NCI-H1105 (cell line): Measurements from ENCODE around the gene IL12RB1.
"Not testable (repeated sequence)": the region's sequence is repeated elsewhere in the genome, so short reads cannot be mapped to it uniquely, and the experiment has no call there.

Experiments used
- DNase-seq: peaks from one replicate; lab custom pipeline; 2025; lab: John Stamatoyannopoulos, UW

The IL12RB1 gene

DNA sequence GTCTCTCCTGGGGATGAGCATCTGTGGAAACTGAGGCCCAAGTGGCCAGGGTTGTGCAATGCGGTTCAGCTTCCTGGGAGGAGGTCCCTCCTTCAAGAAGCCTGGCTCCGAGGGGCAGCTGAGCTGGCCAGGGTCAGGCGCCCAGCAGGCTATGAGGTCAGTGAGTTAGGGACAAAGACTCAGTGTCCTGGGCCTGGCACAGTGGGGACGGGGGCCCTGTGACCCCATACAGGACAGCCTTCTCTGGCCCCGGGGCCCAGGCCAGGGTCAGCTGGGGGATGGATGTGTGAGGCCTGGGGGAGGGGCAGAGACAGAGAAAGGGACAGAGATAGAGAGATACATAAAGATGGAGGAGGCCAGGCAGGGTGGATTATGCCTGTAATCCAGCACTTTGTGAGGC, 3.0 kb upstream of the IL12RB1 start:
- DNase-seq, result no peak

DNA sequence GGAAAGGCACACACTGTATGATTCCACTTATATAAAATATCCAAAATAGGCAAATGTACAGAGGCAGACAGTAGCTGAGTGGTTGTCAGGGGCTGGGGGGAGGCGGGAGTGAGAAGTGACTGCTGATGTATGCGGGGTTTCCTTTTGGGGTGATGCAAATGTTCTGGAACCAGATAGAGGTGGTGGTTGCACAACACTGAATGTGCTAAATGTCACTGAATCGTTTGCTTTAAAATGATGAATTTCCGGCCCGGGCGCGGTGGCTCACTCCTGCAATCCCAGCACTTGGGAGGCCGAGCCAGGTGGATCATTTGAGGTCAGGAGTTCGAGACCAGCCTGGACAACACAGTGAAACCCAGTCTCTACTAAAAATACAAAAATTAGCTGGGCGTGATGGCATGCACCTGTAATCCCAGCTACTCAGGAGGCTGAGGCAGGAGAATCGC, 2.4 kb upstream of the IL12RB1 start:
- not testable (repeated sequence) for DNase-seq

DNA sequence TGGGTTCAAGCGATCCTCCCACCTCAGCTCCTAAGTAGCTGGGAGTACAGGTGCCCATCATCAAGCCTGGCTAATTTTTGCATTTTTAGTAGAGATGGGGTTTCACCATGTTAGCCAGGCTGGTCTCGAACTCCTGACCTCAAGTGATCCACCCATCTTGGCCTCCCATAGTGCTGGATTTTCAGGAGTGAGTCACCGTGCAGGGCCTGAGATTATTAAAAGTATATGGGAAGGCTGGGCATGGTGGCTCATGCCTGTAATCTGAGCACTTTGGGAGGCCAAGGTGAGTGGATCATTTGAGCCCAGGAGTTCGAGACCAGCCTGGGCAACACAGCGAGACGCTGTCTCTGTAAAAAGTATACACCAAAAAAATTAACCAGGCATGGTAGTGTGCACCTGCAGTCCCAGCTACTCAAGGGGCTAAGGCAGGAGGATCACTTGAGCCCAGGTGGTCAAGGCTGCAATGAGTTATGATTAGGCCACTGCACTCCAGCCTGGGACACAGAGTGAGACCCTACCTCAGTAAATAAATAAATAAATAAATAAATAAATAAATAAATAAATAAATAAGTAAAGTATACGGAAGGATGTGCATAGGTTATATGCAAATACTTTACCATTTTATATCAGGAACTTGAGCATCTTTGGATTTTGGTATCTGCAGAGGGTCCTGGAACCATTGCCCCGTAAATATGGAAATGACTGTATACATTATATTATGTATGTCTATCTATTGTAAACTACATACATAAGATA, 854 bp downstream of the IL12RB1 start:
- no peak for DNase-seq

DNA sequence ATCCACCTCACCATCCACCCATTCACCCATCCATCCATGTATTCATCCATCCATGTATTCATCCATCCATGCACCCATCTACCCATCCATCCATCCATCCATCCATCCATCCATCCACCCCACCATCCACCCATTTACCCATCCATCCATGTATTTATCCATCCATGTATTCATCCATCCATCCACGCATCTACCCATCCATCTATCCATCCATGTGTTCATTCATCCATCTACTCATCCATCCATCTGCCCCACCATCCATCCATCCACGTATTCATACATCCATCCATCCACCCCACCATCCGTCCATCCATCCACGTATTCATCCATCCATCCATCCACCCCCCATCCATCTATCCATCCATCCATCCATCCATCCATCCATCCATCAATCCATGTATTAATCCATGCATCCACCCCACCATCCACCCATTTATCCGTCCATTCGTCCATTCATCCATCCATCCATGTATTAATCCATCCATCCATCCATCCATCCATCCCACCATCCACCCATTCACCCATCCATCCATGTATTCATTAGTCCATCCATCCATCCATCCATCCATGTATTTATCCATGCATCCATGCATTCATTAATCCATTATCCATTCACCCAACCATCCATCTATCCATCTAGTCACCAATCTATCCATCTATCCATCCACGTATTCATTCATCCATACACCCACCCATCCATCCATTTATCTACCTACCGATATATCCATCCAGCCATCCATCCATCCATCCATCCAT, 2.6 kb downstream of the IL12RB1 start:
- no peak for DNase-seq

DNA sequence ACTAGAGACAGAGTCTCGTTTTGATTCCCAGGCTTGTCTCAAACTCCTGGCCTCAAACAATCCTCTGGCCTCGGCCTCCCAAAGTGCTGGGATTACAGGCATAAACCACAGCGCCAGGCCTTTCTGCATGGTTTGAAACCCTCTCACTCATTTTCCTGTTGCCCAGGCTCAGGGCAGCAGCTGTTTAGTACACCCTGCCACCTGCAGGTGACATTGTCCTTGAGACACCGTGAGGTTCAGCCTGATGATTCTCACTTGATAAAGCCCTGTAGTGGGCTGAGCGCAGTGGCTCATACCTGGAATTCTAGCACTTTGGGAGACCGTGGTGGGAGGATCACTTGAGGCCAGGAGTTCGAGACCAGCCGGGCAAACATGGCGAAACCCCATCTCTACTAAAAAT, 12.5 kb downstream of the IL12RB1 start:
- DNase-seq, result no peak

DNA sequence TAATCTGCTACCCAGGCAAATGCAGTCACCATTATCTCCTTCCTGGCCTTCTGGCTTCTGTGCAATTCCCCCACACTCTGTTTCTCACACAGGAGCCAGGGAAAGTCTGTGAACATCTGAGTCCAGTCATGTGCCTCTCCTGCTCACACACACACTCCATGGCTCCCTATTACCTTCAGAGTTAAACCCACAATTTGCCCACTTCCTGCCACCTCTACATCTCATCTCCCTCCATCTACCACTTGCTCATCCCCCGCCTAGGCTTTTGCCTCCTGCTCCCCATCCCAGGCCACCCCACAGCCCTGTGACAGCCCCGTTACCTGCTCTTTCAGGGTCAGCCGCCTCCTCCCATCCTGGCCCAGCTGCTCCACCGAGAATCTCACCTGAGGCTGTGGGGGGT, 13.5 kb downstream of the IL12RB1 start:
- DNase-seq, result no peak

DNA sequence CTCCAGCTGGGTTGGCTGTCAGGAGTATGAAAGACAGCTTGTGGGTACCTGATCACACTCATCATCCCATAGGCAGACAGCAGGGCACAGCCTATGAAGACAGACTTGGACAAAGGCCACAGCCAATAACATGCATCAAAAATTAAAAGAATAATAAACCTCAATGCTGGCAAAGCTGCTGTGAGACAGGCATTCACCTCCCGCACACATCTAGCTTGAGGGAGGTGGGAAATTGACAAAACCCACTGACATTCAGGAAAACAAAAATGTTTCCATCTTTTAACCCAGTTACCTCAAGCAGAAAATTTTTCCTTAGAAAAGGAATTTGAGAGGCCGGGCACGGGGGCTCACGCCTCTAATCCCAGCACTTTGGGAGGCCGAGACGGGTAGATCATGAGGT, 14.4 kb downstream of the IL12RB1 start:
- no peak for DNase-seq

DNA sequence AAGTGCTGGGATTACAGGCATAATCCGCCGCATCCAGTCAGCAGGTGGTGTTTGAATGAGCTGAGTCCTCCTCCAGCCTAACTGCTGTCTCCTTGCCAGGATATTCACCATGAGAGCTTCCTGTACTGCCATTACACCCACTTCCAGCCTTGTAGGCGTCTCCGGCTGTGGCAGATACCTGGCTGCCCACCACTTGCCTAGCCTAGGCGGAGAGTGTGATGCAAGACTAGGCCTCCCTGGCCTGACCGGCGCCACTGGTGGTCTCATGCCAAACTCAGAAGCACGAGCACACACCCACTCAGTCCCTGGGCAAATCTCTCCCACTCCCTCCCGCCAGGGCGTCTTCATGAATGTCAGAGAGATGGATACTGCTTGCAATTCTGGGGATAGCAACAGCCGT, 16.6 kb downstream of the IL12RB1 start:
- DNase-seq, result no peak

DNA sequence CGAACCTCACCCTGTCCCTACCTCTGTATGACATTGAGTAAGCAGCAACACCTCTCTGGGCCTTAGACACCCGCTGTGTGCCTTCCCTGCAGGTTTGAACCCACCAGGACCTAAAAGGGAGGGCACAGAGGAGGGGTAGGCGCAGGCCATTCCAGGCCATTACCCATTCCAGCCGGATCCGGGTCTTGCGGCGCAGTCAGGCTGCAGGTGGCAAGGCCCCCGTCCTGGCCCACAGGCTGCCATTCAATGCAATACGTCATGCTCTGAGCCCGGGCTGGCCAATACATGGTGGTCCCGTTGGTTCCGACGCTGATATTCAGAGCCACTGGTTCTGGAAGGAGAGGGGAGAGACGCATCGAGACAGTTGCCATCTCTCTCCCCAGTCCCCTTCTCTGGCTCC, 17.4 kb downstream of the IL12RB1 start:
- DNase-seq, result no peak

DNA sequence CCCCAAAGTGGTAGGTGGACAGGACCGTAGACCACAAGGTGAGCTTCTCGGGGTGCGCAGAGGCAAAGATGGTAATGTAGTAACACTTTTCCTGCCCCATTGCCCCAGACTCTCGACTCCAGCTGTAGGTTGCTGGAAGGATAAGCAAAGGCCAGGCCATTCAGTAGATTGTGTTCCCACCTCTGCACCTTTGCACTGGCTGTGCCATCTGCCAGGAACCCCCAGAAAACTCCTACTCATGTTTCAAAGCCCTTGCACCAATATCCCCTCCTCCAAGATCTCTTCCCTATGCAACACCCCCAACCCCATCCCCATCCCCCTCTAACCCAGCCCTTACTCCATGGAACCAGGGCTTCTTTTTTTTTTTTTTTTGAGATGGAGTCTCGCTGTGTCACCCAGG, 18.3 kb downstream of the IL12RB1 start:
- no peak for DNase-seq

DNA sequence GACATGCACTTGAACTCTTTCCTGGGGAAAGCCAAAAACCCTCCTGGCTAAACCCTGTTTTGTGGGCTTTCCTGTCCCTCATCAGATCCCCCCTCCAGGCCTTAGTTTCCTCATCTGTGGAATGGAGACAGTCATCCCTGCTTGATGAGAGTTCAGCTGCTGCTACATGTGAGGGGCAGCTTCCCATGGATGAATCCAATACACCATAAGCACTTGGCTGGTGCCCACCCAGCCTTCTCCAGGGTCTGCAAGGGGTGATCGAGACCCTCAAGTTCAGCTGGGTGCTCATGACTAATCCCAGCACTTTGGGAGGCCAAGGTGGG, 21.6 kb downstream of the IL12RB1 start:
- DNase-seq, result no peak

DNA sequence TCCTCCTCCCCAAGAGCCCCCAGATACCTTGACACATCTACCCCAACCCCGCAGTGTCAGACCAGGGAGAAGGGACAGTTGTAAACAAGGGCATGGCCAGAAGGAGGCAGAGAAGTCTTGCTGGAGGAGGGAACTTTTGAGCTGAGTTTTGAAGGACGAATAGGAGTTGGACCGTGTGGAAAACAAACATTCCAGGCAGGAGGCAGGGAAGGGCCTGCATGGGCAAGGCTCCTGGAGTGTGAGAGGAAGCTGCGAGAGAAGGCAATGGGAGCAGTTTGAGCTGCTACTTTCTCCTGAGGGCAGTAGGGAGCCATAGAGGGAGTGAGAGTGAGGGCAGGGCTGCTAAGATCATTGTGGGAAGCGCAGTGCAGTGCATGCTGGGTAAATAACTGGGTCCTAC, 23.3 kb downstream of the IL12RB1 start:
- no peak for DNase-seq

DNA sequence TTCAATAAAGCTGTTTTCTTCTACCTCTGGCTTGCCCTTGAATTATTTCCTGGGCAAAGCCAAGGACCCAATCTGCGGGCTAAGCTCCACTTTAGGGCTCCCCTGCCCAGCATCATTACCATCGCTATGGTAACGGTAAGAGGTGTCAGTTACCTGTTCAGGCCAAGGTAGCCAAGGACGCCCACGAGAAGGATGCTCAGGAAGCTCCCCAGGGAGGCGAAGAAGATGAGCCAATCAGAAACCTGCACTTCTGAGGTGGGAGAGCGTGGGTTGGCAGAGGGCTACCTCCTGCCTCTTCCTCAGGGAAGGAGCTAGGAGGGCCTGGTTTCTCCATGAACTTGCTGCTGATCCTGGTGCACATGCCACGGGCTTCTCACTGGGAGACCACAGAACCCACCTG, 24.7 kb downstream of the IL12RB1 start:
- DNase-seq, result peak; percentile 70

DNA sequence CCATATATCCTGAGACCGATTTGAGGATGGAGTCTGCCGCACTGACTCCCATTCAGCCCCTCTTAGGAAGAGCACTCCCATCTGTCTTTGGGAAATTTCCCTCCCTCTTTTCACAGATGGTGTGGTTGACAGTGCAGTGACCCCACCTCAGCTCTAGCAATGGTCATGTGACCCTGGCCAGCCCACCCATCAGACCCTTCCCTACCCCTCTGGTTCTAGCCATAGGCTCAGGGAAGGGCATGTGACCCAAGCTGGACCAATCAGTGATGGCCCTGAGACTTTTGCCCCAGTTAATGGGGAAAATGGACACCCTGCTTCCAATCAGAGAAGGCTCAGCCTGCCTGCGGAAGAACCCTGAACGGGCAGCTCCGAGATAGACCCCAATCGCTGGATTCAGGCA, 26.3 kb downstream of the IL12RB1 start:
- no peak for DNase-seq

DNA sequence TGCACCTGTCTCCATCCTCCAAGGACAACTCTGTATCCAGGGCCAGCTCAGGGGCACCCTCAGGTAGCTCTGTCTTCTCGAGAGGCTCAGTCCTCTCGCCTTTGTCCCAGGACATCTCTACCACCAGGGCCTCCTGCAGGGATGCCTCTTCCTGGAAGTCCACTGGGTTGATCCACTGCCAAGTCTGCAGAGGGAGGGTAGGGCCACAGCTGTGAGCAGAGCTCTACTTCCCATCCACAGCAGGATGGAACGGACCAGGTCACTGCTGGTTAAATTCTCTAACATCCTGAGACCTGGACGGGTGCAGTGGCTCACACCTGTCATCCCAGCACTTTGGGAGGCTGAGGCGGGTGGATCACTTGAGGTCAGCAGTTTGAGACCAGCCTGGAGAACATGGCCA, 26.8 kb downstream of the IL12RB1 start:
- no peak for DNase-seq

DNA sequence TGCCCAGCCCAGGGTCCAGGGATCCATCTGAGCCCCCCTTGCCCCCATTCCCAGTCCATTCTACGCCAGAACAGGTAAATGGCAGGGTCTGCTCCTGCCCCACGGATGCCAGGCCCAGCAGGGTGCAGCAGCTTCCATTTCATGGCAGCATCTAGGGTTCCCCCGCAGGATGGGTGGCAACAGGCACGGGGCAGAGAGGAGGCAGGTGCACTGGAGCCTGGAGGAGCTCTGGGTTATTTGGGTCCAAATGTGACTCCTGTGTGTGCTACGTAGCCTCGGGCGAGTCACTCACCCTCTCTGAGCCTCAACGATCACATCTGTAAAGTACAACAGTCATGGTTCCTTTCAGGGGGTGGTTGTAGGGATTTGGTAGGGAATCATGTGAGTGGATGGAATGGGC, 27.4 kb downstream of the IL12RB1 start:
- no peak for DNase-seq

DNA sequence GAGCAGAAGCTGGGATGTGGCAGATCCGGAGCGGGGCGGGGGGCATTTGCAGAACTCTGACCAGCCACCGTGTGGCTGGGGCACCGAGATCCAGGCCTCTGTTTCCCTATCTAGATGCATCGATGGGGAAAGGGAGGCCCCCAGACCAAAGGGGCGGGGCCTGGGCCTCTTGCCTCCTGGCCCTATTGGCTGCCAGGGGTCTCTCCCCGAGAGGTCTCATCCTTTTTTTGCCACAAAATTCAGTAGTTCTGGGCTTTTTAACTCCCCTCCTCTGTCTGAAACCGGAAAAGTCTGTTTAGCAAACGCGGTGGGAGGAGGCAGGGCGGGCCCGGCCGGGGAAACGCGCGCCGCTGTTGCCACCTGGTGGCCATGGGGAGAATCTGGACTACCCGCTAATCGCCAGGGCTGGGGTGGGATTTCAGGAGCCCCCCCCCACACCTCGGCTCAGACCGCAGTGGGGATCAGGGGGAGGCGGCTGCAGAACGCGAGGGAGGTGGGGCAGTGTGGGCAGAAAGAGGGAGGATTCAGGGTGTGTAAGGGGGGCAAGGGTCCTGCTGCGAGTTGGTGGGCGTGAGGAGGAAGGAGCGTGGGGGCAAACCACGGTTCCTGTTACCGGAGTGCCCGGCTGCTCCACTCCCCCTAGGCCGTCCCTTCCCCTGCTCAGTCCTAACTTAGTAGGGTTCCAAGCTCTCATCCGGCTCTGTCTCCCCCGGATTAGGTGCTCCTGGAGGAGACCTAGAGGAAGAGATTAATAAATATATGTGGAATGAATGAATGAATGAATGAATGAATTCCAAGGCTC, 28.3 kb downstream of the IL12RB1 start:
- DNase-seq, result peak; percentile 67

DNA sequence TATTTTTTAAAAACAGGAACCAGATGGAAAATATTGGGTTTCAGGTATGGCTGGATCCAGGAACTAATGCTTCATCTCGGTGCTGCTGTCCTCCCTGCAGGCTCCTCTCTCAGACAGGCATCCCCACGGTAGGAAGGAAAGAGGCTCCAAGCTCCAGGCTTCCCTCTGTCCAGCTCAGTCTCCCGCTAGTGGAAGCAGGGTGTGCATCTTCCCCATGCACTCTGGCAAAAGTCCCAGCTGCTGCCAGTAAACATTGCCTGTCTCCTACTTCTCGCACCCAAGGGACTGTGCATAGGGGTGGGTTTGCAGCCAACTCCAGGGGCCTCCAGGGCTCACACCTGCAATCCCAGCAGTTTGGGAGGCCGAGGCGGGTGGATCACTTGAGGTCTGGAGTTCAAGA, 29.2 kb downstream of the IL12RB1 start:
- DNase-seq, result no peak

DNA sequence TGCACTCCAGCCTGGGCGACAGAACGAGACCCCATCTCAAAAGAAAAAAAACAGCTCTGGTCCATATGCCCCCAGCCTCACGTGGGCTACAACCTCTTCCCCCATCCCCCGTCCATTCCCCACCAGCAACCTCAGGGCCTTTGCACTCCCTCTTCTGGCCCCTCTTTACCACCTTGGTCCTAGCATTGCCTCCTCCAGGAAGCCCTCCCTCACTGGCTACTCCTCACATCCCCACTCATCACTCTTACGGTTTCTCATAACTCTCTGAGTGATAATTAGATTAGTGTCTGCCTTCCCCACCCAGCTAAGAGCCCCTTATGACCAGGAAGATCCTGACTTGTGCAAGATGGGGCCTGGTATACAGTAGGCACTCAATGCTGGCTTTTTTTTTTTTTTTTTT, 30.8 kb downstream of the IL12RB1 start:
- DNase-seq, result no peak

DNA sequence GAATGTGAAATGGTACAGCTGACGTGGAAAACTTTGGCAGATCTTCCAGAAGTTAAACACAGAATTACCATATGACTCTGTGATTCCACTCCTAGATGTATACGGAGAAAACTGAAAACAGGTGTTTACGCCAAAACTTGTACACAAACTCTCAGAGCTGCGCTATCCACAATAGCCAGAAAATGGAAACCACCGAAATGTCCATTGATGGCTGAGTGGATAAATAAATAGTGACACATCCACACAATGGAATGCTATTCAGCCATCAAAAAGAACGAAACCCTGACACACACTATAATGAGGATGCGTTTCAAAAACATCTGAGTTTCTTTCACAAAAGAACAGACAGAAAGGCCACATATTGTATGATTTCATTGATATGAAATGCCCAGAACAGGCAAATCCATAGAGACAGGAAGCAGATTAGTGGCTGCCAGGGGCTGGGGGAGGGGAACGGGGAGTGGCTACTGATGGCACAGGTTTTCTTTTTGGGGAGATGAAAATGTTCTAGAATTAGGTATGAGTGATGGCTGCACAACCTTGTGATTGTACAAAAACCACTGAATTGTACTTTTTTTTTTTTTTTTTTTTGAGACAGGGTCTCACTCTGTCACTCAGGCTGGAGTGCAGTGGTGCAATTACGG, 33.0 kb downstream of the IL12RB1 start:
- DNase-seq, result no peak

DNA sequence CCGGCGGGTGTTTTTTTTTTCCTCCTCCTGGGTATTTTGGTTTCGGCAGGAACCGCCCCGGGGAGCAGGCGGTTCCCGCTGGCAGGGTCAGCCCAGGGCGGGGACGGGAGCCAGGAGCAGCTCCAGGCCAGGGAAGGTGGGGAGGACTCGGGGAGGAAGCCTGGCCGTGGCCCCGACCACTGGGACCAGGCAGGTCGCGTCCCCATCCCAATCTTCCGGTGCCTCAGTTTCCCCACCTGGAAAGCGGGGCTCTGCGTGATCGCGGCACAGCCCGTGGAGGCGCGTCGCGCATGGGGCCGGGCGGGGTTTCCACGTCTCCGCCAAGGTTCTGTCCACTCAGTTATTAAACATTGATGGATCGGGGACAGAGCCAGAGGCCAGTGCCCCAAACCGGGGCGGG, 34.8 kb downstream of the IL12RB1 start:
- DNase-seq, result no peak

DNA sequence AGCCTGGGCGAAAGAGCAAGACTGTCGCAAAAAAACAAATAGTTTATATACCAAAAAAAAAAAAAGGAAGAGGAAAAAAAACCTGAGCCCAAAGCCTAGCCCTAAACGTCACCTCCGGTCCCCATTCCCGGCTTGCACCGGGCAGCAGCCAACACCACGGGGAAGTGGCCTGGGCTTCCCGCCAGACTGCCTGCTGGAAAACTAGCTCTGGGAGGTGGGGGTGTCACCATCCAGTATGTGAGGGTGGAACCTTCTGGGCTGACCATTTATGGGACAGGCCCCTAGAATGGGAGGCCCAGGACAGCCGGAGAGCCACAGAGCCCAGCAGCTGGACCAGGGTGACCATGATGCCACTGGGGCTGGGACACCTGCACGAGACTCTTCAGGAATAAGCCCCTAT, 37.3 kb downstream of the IL12RB1 start:
- no peak for DNase-seq
